Effector memory CD8-positive, alpha-beta T cell (primary cell): ENCODE measurements around the gene HOXA10.

Experiments used
- ATAC-seq: fragments of 150-1000 bp; cut with Tn5 transposase; replicated peaks from 2 replicates; pipeline ENCODE4 v1.10.0; 2021; ENCODE audit warnings: mild to moderate bottlenecking, moderate library complexity
- DNase-seq, 3 experiments: peaks; one replicate each; pipeline ENCODE4 v3.0.0; 2021
- H3K27ac Mint-ChIP-seq, 2 donors: one replicate each; pipeline ENCODE4 v1.8.0; 2022; ENCODE audit warnings: mild to moderate bottlenecking in 2 of 2, mixed read lengths in 2 of 2, moderate library complexity in 2 of 2
- H3K27me3 Mint-ChIP-seq, 2 donors: one replicate each; pipeline ENCODE4 v1.8.0; 2022; ENCODE audit warnings: mixed read lengths in 2 of 2
- H3K36me3 Mint-ChIP-seq: one replicate; pipeline ENCODE4 v1.8.0; 2022; ENCODE audit warnings: mild to moderate bottlenecking, moderate library complexity, mixed read lengths; ENCODE audit not compliant: insufficient read depth
- H3K4me1 Mint-ChIP-seq, 2 donors: one replicate each; pipeline ENCODE4 v1.8.0; 2022; ENCODE audit warnings: low read depth in 2 of 2, mixed read lengths in 2 of 2
- H3K4me3 Mint-ChIP-seq, 2 donors: one replicate each; pipeline ENCODE4 v1.8.0; 2022; ENCODE audit warnings: mild to moderate bottlenecking in 2 of 2, mixed read lengths in 2 of 2, moderate library complexity in 2 of 2
- H3K9me3 Mint-ChIP-seq, 2 donors: one replicate each; pipeline ENCODE4 v1.8.0; 2022; ENCODE audit warnings: mixed read lengths in 2 of 2

Gene HOXA10

GRCh38 chr7:27184337-27185012 is 10.4 kb upstream of the HOXA10 start:
- ATAC-seq (peak; percentile 39), DNase-seq (no peak)
- no peaks in the 10 kb centered on the region for H3K9me3 Mint-ChIP-seq
- H3K4me1 Mint-ChIP-seq, result peaks cover 42 to 44% of the 10 kb centered on the region in 2 donors
- peak overlapping the region; percentile 80 to 87 for H3K4me3 Mint-ChIP-seq
- H3K27ac Mint-ChIP-seq, result peak overlapping the region in 1 of 2 donors; percentile 38
- H3K27me3 Mint-ChIP-seq, result peaks cover 67 to 93% of the 10 kb centered on the region in 2 donors
- peaks cover 49% of the 10 kb centered on the region for H3K36me3 Mint-ChIP-seq

GRCh38 chr7:27183682-27184336 is 9.7 kb upstream of the HOXA10 start:
- no peak overlapping the region for H3K27ac Mint-ChIP-seq
- no peak for DNase-seq

DNA sequence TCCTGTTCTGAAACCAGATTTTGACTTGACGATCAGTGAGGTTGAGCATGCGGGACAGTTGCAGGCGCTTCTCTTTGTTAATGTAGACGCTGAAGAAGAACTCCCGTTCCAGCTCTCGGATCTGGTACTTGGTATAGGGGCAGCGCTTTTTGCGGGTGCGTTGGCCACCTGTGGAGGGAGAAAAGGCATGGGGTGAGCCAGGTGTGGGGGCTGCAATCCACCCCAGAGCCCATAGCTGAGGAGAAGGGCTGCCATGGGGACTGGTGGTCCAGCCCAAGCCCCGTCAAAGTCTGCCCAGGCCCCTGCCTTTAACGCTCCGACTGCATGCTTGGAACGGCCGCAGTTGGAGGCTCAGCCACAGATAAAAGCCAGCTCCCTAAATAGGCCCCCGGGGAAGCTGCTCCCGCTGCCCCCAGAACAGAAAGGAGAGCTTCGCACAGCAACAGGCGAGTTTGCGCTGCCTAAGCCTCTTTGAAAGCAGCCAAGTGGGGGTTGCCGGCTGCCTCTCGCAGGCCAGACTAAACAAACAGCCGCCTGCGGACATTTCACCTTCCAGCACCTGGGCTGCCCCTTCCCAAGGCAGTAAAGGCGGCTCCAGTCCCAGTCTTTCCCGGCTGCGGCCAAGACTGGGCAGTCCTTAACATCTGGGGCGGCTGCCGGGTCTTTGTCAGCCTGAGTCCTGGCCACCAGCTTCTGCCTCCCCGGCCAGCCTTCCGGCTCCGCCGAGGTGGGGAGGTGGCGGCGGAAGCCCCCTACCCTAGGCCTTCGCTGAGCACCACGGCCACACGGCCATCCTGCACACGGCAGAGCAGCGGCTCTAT is 9.0 kb upstream of the HOXA10 start:
- H3K36me3 Mint-ChIP-seq, result peaks cover 44% of the 10 kb centered on the region
- peaks cover 67 to 93% of the 10 kb centered on the region in 2 donors for H3K27me3 Mint-ChIP-seq
- H3K9me3 Mint-ChIP-seq, result no peaks in the 10 kb centered on the region
- no peak for DNase-seq
- no peak overlapping the region for H3K27ac Mint-ChIP-seq
- no peak for ATAC-seq
- peak overlapping the region; percentile 80 to 87 for H3K4me3 Mint-ChIP-seq
- peaks cover 29 to 36% of the 10 kb centered on the region in 2 donors for H3K4me1 Mint-ChIP-seq

More at GRCh38 chr7:27183682-27184336, 9.7 kb upstream of the HOXA10 start:
- H3K9me3 Mint-ChIP-seq, result no peaks in the 10 kb centered on the region
- H3K27me3 Mint-ChIP-seq, result peaks cover 67 to 93% of the 10 kb centered on the region in 2 donors
- peak overlapping the region; percentile 80 to 87 for H3K4me3 Mint-ChIP-seq
- peaks cover 36 to 43% of the 10 kb centered on the region in 2 donors for H3K4me1 Mint-ChIP-seq
- ATAC-seq, result no peak
- peaks cover 45% of the 10 kb centered on the region for H3K36me3 Mint-ChIP-seq

DNA sequence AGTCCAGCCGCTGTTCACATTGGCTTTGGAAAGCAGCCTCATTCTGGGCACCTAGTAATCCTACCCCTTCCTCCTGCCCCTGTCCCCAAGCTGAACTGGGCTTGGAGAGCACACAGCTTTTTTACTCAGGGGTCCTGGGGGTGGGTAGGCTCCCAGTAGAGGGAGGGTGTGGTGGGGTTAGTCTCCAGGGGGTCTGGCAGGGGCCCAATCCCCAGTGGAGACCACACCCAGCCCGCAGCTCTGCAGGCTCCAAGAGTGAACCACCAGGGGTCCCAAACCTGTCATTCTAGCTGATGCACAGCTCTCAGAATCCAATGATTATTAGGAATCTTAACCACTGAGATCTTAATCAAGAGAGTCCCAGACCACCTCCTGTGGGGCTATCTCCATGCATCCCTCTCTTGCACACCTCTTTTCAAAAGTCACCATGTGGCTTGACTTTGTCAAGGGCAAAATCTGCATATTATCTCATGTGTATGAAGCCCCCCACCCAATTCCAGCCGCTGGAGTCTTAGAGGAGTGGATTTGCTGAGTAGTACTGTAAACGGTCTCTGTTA is 8.2 kb upstream of the HOXA10 start:
- Mint-ChIP-seq H3K36me3 (peaks cover 39% of the 10 kb centered on the region), H3K9me3 (no peaks in the 10 kb centered on the region), H3K27ac (no peak overlapping the region), H3K4me1 (peaks cover 24 to 31% of the 10 kb centered on the region in 2 donors), H3K27me3 (peaks cover 68 to 93% of the 10 kb centered on the region in 2 donors), H3K4me3 (peak overlapping the region; percentile 6 to 87)
- ATAC-seq (no peak), DNase-seq (no peak)

DNA sequence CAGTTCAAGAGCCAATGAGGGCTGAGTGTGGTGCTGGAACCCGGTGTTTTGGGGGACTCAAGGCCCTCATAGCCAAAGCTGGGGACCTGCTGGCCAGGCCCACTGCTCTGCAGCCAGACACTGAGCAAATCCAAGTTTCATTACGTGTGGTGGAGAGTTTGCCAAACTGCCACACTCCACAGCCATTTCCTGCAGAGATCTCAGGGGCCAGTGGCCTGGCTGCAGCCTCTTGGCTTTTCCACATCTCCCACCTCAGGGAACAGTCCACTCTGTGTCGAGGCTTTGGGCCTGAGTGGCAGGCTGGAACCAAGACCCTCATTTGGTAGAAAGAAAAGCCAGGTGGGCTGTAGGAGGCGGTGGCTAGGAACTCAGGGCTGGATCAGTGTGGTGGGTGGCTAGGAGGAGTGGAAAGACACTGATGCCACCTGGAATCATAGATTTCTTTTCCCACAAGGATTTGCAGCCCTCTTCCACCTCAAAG is 7.7 kb upstream of the HOXA10 start:
- Mint-ChIP-seq H3K27me3 (peaks cover 64 to 93% of the 10 kb centered on the region in 2 donors), H3K4me1 (peaks cover 24 to 31% of the 10 kb centered on the region in 2 donors), H3K4me3 (no peak overlapping the region), H3K27ac (no peak overlapping the region), H3K9me3 (no peaks in the 10 kb centered on the region), H3K36me3 (peaks cover 39% of the 10 kb centered on the region)
- DNase-seq (no peak), ATAC-seq (no peak)

GRCh38 chr7:27180431-27181420 is 6.6 kb upstream of the HOXA10 start:
- Mint-ChIP-seq H3K9me3 (no peaks in the 10 kb centered on the region), H3K27me3 (peaks cover 57 to 93% of the 10 kb centered on the region in 2 donors), H3K4me1 (peaks cover 16 to 21% of the 10 kb centered on the region in 2 donors), H3K36me3 (peaks cover 36% of the 10 kb centered on the region), H3K4me3 (peak overlapping the region in 1 of 2 donors; percentile 50), H3K27ac (no peak overlapping the region)
- no peak for ATAC-seq
- DNase-seq, result no peak

DNA sequence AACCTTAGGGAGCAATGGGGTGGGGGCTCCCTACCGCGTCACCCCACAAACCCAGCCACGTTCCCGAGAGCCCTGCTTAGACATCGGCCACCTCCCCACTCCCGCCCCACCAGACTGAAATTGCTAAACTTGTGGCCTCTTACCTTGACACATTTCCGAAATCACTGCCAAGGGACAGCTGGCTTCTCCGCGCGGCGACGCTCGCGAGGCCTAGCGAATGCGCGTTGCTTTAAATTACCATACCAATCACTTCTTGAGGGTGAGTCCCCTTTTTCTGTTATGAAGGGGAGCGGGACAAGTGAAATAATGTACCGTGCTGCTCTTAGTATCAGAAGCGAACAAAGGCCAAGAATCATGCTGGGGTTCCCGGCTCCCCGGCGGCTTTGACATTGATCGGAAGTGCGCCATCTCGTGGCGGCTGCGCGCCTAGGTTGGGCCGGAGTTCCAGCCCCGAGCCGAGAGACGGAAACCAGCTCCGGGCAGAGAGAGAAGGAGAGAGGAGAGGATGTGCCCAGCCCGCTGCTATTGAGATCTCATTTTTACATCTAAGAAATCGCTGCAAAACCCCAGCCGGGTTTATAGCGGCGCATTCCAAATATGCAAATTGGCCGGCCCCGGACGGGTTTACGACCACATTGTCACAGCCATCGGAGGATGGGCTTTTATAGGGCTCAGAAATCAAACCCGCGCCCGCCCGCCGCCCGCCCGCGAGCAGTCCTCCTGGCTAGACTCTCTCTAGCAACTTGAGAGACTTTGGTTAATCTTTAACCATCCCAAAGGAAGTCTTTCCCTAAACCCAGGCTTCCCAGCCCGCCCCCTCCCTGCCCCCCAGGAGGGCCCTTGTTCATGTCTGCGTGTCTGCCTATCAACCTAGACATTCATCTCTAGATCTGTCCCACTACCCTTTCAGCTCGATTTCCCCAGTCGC is 5.6 kb upstream of the HOXA10 start:
- peaks cover 28% of the 10 kb centered on the region for H3K36me3 Mint-ChIP-seq
- H3K27me3 Mint-ChIP-seq, result peaks cover 56 to 93% of the 10 kb centered on the region in 2 donors
- peak overlapping the region in 1 of 2 donors; percentile 50 for H3K4me3 Mint-ChIP-seq
- no peak overlapping the region for H3K27ac Mint-ChIP-seq
- DNase-seq, result peak; percentile 52 to 64 (median 57)
- H3K4me1 Mint-ChIP-seq, result peaks cover 9 to 12% of the 10 kb centered on the region in 2 donors
- H3K9me3 Mint-ChIP-seq, result no peaks in the 10 kb centered on the region
- peak; percentile 82 for ATAC-seq

- H3K36me3 Mint-ChIP-seq, result peaks cover 21% of the 10 kb centered on the region
- H3K27ac Mint-ChIP-seq, result no peak overlapping the region
- H3K4me1 Mint-ChIP-seq, result peaks cover 7 to 11% of the 10 kb centered on the region in 2 donors
- no peaks in the 10 kb centered on the region for H3K9me3 Mint-ChIP-seq
- peaks cover 55 to 93% of the 10 kb centered on the region in 2 donors for H3K27me3 Mint-ChIP-seq
- DNase-seq (no peak), ATAC-seq (no peak)
- no peak overlapping the region for H3K4me3 Mint-ChIP-seq
These were observed 4.9 kb upstream of the HOXA10 start for GRCh38 chr7:27179030-27179429.

- DNase-seq (no peak), ATAC-seq (no peak)
- no peak overlapping the region for H3K27ac Mint-ChIP-seq
- no peaks in the 10 kb centered on the region for H3K9me3 Mint-ChIP-seq
- H3K4me1 Mint-ChIP-seq, result peaks cover 5 to 7% of the 10 kb centered on the region in 2 donors
- H3K36me3 Mint-ChIP-seq, result peaks cover 14% of the 10 kb centered on the region
- no peak overlapping the region for H3K4me3 Mint-ChIP-seq
- H3K27me3 Mint-ChIP-seq, result peaks cover 55 to 90% of the 10 kb centered on the region in 2 donors
These were observed 4.2 kb upstream of the HOXA10 start for GRCh38 chr7:27178366-27178765.

DNA sequence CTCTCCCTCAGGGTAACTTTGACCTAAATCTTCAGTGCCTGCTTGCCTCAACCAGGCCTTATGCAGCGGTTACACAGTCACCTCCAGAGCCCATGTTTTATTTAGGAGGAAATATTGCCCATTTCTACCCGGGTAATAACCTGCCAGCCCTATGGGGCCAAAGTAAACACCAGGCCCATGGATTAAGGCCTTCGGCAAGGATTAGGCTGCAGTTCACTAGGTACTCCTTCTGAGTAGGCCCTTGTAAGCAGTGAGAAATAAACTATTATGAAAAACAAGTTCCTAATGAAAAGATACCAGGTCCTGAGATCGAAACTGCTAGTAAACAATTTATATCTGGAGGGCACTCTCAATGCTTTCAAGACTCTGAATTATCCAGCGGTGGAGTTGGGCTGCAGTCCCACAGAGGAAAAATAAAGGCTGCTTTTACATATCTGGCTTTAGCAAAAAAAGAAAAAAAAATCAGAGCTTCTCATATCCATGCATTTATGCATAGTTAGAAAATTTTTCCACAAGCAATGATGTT is 3.7 kb upstream of the HOXA10 start:
- Mint-ChIP-seq H3K4me3 (no peak overlapping the region), H3K9me3 (no peaks in the 10 kb centered on the region), H3K36me3 (peaks cover 9% of the 10 kb centered on the region), H3K27me3 (peaks cover 53 to 85% of the 10 kb centered on the region in 2 donors), H3K4me1 (peaks cover 5 to 7% of the 10 kb centered on the region in 2 donors), H3K27ac (no peak overlapping the region)
- ATAC-seq (no peak), DNase-seq (no peak)
